ENCODE results near the gene MS4A13.

- TF ChIP-seq, protein P1, sequence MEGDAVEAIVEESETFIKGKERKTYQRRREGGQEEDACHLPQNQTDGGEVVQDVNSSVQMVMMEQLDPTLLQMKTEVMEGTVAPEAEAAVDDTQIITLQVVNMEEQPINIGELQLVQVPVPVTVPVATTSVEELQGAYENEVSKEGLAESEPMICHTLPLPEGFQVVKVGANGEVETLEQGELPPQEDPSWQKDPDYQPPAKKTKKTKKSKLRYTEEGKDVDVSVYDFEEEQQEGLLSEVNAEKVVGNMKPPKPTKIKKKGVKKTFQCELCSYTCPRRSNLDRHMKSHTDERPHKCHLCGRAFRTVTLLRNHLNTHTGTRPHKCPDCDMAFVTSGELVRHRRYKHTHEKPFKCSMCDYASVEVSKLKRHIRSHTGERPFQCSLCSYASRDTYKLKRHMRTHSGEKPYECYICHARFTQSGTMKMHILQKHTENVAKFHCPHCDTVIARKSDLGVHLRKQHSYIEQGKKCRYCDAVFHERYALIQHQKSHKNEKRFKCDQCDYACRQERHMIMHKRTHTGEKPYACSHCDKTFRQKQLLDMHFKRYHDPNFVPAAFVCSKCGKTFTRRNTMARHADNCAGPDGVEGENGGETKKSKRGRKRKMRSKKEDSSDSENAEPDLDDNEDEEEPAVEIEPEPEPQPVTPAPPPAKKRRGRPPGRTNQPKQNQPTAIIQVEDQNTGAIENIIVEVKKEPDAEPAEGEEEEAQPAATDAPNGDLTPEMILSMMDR (IDR thresholded peaks at IDR 0.05): no peak
- no peak for TF ChIP-seq POLR2A (IDR thresholded peaks at IDR 0.05)
- TF ChIP-seq POLR2AphosphoS5 (IDR thresholded peaks at IDR 0.05): no peak
Observed at GRCh38 chr11:60511393-60511792, 3.8 kb upstream of the MS4A13 start.
